OCI-LY7 (cell line): ENCODE data around the gene BEAN1.

ENCODE experiments used
- CTCF ChIP-seq: fragments of 200-600 bp; sonication (generic); conservative IDR thresholded peaks from 2 replicates; pipeline ENCODE4 v1.5.1; 2014; ENCODE audit warnings: mild to moderate bottlenecking, antibody characterized with exemption, low read length, moderate library complexity, mixed read lengths
- EZH2phosphoT487 ChIP-seq: fragments of 200-600 bp; sonication (generic); IDR thresholded peaks from 2 replicates; pipeline ENCODE4 v1.6.1; 2018; ENCODE audit warnings: low read depth, borderline replicate concordance, mild to moderate bottlenecking, mixed run types, antibody characterized with exemption, low read length, moderate library complexity, mixed read lengths

GRCh38 chr16:66428682-66429251 lies 1.7 kb downstream of the BEAN1 start:
- no peak for TF ChIP-seq CTCF
- TF ChIP-seq EZH2phosphoT487: no peak
